HCT116 (cell line): Measurements from ENCODE around the gene MED15. TPM values are rescaled to one million over a fixed set of nuclear protein-coding genes. Genes with fewer than 3 reads are reported as not detected.

ENCODE experiments used
- CTCF ChIP-seq, 3 experiments: fragments of 200-600 bp in 1 of 3; sonication (generic) in 1 of 3; IDR thresholded peaks in 2 of 3; conservative IDR thresholded peaks in 1 of 3; 2 replicates each; pipeline ENCODE4 v1.5.1; 2012 to 2017; ENCODE audit warnings: low read depth in 2 of 3, low read length in 2 of 3, antibody characterized with exemption in 1 of 3, borderline replicate concordance in 1 of 3, control low read depth in 1 of 3, mild to moderate bottlenecking in 1 of 3, mixed read lengths in 1 of 3, mixed run types in 1 of 3, moderate library complexity in 1 of 3; ENCODE audit not compliant: insufficient read depth in 1 of 3
- EGR1 ChIP-seq: IDR thresholded peaks from 2 replicates; pipeline ENCODE4 v1.6.1; 2012; ENCODE audit warnings: low read depth
- EZH2 ChIP-seq: fragments of 200-600 bp; sonication (generic); IDR thresholded peaks from 2 replicates; pipeline ENCODE4 v1.6.1; 2017; ENCODE audit warnings: antibody characterized with exemption, mixed run types
- EZH2phosphoT487 ChIP-seq: fragments of 200-600 bp; IDR thresholded peaks from 2 replicates; pipeline ENCODE4 v1.6.1; 2018; ENCODE audit warnings: antibody characterized with exemption, borderline replicate concordance
- JUND ChIP-seq: IDR thresholded peaks from 2 replicates; pipeline ENCODE4 v1.6.1; 2012
- POLR2A ChIP-seq: IDR thresholded peaks from 2 replicates; pipeline ENCODE4 v1.7.0; 2011; ENCODE audit warnings: borderline replicate concordance; ENCODE audit not compliant: insufficient read depth, insufficient read length; ENCODE audit errors: extremely low read depth
- POLR2AphosphoS5 ChIP-seq: IDR thresholded peaks from 2 replicates; pipeline ENCODE4 v1.6.1; 2011; ENCODE audit warnings: mild to moderate bottlenecking, low read depth, low read length, moderate library complexity
- RAD21 ChIP-seq: IDR thresholded peaks from 2 replicates; pipeline ENCODE4 v1.6.1; 2012; ENCODE audit warnings: low read depth, mild to moderate bottlenecking
- TCF7L2 ChIP-seq: IDR thresholded peaks from 2 replicates; pipeline ENCODE4 v1.7.0; 2011; ENCODE audit warnings: borderline replicate concordance, inconsistent platforms; ENCODE audit not compliant: insufficient read depth, insufficient read length; ENCODE audit errors: extremely low read depth
- ZBTB33 ChIP-seq: IDR thresholded peaks from 2 replicates; pipeline ENCODE4 v1.6.1; 2011; ENCODE audit warnings: mild to moderate bottlenecking, low read length, moderate library complexity; ENCODE audit not compliant: insufficient replicate concordance; ENCODE audit errors: extremely low read depth
- ZFX ChIP-seq: fragments of 450-650 bp; IDR thresholded peaks from 2 replicates; pipeline ENCODE4 v1.6.1; 2017
- total RNA-seq: library from RNA; stranded (reverse); gene quantifications from one replicate; pipeline ENCODE4 v1.2.1, GENCODE V29; 2021; ENCODE audit not compliant: unreplicated experiment

MED15 gene
- total RNA-seq, 1 experiment from 2014 or later = 81.3 TPM

DNA sequence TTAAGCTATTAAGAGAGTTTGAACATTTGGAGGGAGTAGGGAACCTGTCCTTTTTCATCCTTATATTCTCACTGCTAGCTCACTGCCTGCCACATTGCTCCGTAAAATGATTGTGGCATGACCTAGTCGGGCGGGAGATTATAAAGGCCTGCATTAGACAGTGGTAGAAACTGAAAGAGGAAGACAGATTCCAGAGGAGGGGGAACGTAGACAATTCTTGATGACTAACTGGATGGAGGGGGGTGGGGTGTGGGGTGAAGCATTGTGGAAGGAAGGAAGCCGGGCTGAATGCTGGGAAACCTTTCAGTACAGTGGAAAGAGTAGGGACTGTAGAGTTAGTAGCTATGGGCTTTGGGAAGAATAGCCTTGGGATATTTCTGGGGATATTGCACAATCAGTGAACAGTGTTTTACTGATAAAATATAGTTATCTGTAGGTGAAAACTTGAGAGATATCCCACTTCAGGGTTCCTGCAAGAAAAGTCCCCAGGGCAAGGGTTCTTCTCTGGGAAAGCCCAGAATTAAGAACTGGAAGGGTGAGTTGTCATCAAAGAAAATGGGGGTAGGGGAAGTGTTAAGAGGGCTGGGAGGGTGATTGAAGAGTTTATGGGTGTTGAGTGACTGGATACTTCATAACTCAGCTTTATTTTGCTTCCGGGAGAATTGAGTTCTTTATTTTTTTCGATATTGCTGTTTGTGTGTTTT lies 2.1 kb downstream of the MED15 start (continued):
- TF ChIP-seq POLR2AphosphoS5 = no peak
- TF ChIP-seq JUND = no peak
- no peak for TF ChIP-seq EZH2
- TF ChIP-seq TCF7L2 = no peak
- TF ChIP-seq ZFX = no peak
- no peak for TF ChIP-seq RAD21
- no peak for TF ChIP-seq CTCF (IDR thresholded peaks at IDR 0.05 in 2 of 3, conservative IDR thresholded peaks at IDR 0.05 in 1 of 3; ENCODE audit: borderline replicate concordance in 1 of 3, insufficient read depth in 1 of 3, low read depth in 2 of 3, low read length in 2 of 3)
- no peak for TF ChIP-seq EGR1
- no peak for TF ChIP-seq POLR2A
- no peak for TF ChIP-seq ZBTB33
- TF ChIP-seq EZH2phosphoT487 = no peak
- TF ChIP-seq, all 23 proteins: peak for 4
